Body of pancreas (tissue), 4 donors: ENCODE measurements around the gene CAMTA1.

Experiments used
- POLR2A ChIP-seq, 3 donors: fragments of 450-650 bp; IDR thresholded peaks; one replicate each; pipeline ENCODE4 v1.6.1; 2016; ENCODE audit warnings: antibody characterized with exemption in 3 of 3, mild to moderate bottlenecking in 2 of 3
- TF ChIP-seq, protein P1 (sequence below), 7 experiments: fragments of 450-650 bp in 4 of 7; fragments of 200-600 bp in 3 of 7; sonication (generic) in 3 of 7; IDR thresholded peaks; one replicate each; pipeline ENCODE4 v1.5.1; 2016 to 2019; ENCODE audit warnings: antibody characterized with exemption in 7 of 7

- no peak for TF ChIP-seq POLR2A (IDR thresholded peaks at IDR 0.05)
- TF ChIP-seq, protein P1, sequence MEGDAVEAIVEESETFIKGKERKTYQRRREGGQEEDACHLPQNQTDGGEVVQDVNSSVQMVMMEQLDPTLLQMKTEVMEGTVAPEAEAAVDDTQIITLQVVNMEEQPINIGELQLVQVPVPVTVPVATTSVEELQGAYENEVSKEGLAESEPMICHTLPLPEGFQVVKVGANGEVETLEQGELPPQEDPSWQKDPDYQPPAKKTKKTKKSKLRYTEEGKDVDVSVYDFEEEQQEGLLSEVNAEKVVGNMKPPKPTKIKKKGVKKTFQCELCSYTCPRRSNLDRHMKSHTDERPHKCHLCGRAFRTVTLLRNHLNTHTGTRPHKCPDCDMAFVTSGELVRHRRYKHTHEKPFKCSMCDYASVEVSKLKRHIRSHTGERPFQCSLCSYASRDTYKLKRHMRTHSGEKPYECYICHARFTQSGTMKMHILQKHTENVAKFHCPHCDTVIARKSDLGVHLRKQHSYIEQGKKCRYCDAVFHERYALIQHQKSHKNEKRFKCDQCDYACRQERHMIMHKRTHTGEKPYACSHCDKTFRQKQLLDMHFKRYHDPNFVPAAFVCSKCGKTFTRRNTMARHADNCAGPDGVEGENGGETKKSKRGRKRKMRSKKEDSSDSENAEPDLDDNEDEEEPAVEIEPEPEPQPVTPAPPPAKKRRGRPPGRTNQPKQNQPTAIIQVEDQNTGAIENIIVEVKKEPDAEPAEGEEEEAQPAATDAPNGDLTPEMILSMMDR (IDR thresholded peaks at IDR 0.05) = no peak
Measured at GRCh38 chr1:7384679-7385078, 599.4 kb downstream of the CAMTA1 start.
